ENCODE measurements around the gene MACROD2. TPM values are rescaled to one million over a fixed set of nuclear protein-coding genes. Genes with fewer than 3 reads are reported as not detected.

The MACROD2 gene
- total and polyA plus RNA-seq, 2 of the 4 experiments (the other 2 are of a cell fraction): not detected

DNA sequence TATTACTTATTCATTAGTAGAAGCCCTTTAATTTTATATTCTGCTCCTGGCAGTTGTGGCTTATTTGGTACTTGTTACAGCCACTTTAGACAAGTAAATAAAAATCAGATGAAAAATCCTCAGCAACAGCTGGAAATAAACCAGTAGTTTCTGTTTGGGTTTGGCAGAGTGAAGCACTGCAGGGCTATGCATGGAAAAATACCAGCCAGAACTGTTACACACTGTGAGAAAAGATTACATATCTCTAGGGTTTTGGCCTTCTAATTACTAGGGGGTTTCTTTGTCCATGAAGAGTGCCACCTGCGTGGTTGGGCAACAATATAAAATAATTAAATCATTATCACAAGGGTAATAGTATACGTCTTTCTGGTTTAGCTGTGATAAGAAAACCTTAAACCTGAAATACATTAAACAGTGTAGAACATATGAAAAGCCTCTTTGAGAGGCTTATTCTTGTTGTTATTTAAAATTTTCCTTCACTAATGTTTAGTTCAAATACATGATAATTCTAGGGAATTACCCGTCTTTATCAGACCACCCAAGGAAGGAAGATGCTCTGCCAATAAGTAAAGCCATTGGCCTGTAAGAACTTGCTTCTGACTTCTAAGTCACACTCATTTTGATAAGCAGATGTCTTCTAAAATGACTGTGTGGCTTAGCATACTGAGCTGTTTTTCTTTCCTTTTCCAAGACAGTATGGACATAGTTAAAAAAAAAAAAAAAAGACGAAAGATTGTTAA is 662.1 kb downstream of the MACROD2 start:
- Histone ChIP-seq H4K91ac (ENCODE audit: insufficient read depth, low read depth, low read length) (no peak overlapping the region), H3K27me3 (ENCODE audit: control insufficient read depth, insufficient read depth, low read length) (no peaks in the 10 kb centered on the region), H3K23ac (ENCODE audit: low read depth, low read length) (no peak overlapping the region), H3K9me1 (ENCODE audit: insufficient read depth, low read length) (no peaks in the 10 kb centered on the region), H2BK5ac (ENCODE audit: low read depth, low read length, poor library complexity, severe bottlenecking) (no peak overlapping the region), H3K56ac (ENCODE audit: extremely low read depth, insufficient read depth, low read length) (no peak overlapping the region), H3K18ac (ENCODE audit: low read depth, low read length) (no peak overlapping the region), H2BK120ac (ENCODE audit: low read depth, low read length) (no peak overlapping the region), H3K4me2 (ENCODE audit: low read depth, low read length) (no peak overlapping the region), H2AK9ac (replicated peaks; ENCODE audit: low read depth, low read length, poor library complexity) (no peak overlapping the region), H3K36me3 (ENCODE audit: control insufficient read depth, insufficient read depth, low read length) (no peaks in the 10 kb centered on the region), H4K5ac (ENCODE audit: low read depth, low read length) (no peak overlapping the region), H3K27ac (ENCODE audit: insufficient read depth, low read length) (no peak overlapping the region), H2AFZ (replicated peaks; ENCODE audit: low read length, poor library complexity) (no peak overlapping the region), H3K4ac (ENCODE audit: low read depth, low read length) (no peak overlapping the region), H3K4me3 (ENCODE audit: insufficient read depth, low read depth, low read length) (no peak overlapping the region), H4K8ac (ENCODE audit: low read depth in 2 of 2, low read length in 2 of 2) (no peak overlapping the region), H4K20me1 (ENCODE audit: insufficient read depth, low read length) (no peaks in the 10 kb centered on the region), H3K14ac (replicated peaks; ENCODE audit: low read depth, low read length) (no peak overlapping the region), H3K79me1 (ENCODE audit: low read depth in 1 of 2, low read length in 2 of 2) (no peaks in the 10 kb centered on the region), H2BK15ac (ENCODE audit: low read depth, low read length) (no peak overlapping the region), H2BK20ac (ENCODE audit: low read depth, low read length) (no peak overlapping the region), H3K9ac (ENCODE audit: low read depth, low read length) (no peak overlapping the region), H2AK5ac (ENCODE audit: low read depth, low read length) (no peak overlapping the region), H3K4me1 (ENCODE audit: control insufficient read depth, insufficient read depth, low read length) (no peaks in the 10 kb centered on the region), H3K9me3 (ENCODE audit: control insufficient read depth, insufficient read depth, low read length) (no peaks in the 10 kb centered on the region)
- in situ Hi-C loops (cut with MboI; ENCODE audit: low sequenced_read_pairs): no loop called here
- ATAC-seq (ENCODE audit: low read depth): no peak
- no CpG with 5 or more reads among the region's 4 CpGs for WGBS, 2 experiments (ENCODE audit: extremely low coverage in 2 of 2, insufficient read length in 1 of 2)
- intact Hi-C loops (cut with micrococcal nuclease): no loop called here
- ChIA-PET POLR2A (ENCODE audit: unreplicated experiment) (no interaction called here), CTCF (no interaction called here)
- TF ChIP-seq RAD21 (IDR thresholded peaks at IDR 0.05; ENCODE audit: low read length) (no peak), POLR2A (IDR thresholded peaks at IDR 0.05; ENCODE audit: low read depth, low read length) (no peak), SMC3 (IDR thresholded peaks at IDR 0.05; ENCODE audit: low read depth, low read length) (no peak), RCOR1 (IDR thresholded peaks at IDR 0.05; ENCODE audit: insufficient replicate concordance, low read length) (no peak), BHLHE40 (IDR thresholded peaks at IDR 0.05; ENCODE audit: low read depth, low read length) (no peak), FOS (IDR thresholded peaks at IDR 0.05; ENCODE audit: low read depth, low read length) (no peak), CEBPB (IDR thresholded peaks at IDR 0.05; ENCODE audit: low read depth, low read length) (no peak), CHD1 (IDR thresholded peaks at IDR 0.05; ENCODE audit: low read depth, low read length) (no peak), NFE2L2 (IDR thresholded peaks at IDR 0.05; ENCODE audit: low read depth, low read length) (no peak), RFX5 (IDR thresholded peaks at IDR 0.05; ENCODE audit: low read depth, low read length) (no peak), MXI1 (IDR thresholded peaks at IDR 0.05; ENCODE audit: borderline replicate concordance, low read depth, low read length) (no peak)
- TF ChIP-seq, protein P1, sequence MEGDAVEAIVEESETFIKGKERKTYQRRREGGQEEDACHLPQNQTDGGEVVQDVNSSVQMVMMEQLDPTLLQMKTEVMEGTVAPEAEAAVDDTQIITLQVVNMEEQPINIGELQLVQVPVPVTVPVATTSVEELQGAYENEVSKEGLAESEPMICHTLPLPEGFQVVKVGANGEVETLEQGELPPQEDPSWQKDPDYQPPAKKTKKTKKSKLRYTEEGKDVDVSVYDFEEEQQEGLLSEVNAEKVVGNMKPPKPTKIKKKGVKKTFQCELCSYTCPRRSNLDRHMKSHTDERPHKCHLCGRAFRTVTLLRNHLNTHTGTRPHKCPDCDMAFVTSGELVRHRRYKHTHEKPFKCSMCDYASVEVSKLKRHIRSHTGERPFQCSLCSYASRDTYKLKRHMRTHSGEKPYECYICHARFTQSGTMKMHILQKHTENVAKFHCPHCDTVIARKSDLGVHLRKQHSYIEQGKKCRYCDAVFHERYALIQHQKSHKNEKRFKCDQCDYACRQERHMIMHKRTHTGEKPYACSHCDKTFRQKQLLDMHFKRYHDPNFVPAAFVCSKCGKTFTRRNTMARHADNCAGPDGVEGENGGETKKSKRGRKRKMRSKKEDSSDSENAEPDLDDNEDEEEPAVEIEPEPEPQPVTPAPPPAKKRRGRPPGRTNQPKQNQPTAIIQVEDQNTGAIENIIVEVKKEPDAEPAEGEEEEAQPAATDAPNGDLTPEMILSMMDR (conservative IDR thresholded peaks at IDR 0.05; ENCODE audit: low read depth, low read length): no peak
- TF ChIP-seq, protein P2, sequence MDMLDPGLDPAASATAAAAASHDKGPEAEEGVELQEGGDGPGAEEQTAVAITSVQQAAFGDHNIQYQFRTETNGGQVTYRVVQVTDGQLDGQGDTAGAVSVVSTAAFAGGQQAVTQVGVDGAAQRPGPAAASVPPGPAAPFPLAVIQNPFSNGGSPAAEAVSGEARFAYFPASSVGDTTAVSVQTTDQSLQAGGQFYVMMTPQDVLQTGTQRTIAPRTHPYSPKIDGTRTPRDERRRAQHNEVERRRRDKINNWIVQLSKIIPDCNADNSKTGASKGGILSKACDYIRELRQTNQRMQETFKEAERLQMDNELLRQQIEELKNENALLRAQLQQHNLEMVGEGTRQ (IDR thresholded peaks at IDR 0.05; ENCODE audit: low read depth, low read length): no peak
- TF ChIP-seq, protein P3, sequence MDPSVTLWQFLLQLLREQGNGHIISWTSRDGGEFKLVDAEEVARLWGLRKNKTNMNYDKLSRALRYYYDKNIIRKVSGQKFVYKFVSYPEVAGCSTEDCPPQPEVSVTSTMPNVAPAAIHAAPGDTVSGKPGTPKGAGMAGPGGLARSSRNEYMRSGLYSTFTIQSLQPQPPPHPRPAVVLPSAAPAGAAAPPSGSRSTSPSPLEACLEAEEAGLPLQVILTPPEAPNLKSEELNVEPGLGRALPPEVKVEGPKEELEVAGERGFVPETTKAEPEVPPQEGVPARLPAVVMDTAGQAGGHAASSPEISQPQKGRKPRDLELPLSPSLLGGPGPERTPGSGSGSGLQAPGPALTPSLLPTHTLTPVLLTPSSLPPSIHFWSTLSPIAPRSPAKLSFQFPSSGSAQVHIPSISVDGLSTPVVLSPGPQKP (IDR thresholded peaks at IDR 0.05; ENCODE audit: borderline replicate concordance, low read depth, low read length): no peak
- DNase-seq: no peak
- dilution Hi-C loops (cut with HindIII; ENCODE audit: low sequenced_read_pairs, unreplicated experiment): no loop called here
- BruUV-seq (replicated peaks): no TSS peak

Data from IMR-90 (cell line).